Prostate gland (tissue), 2 donors: ENCODE measurements around the gene KLF7.

Experiments
- CTCF ChIP-seq, 4 experiments: fragments of 200-600 bp in 2 of 4; fragments of 450-650 bp in 2 of 4; sonication (generic) in 2 of 4; IDR thresholded peaks; 1 replicate in 3 of 4; 2 replicates in 1 of 4; pipeline ENCODE4 v1.5.1; 2016 to 2019; ENCODE audit warnings: antibody characterized with exemption in 4 of 4, mild to moderate bottlenecking in 2 of 4, moderate library complexity in 2 of 4
- POLR2A ChIP-seq: fragments of 450-650 bp; IDR thresholded peaks from one replicate; pipeline ENCODE4 v1.6.1; 2016; ENCODE audit warnings: antibody characterized with exemption, mild to moderate bottlenecking

- TF ChIP-seq CTCF (IDR thresholded peaks at IDR 0.05) (no peak), POLR2A (no peak)
These were observed 15.5 kb downstream of the KLF7 start for GRCh38 chr2:207150284-207150683.
